ENCODE data around the gene HSD17B7. TPM values are rescaled to one million over a fixed set of nuclear protein-coding genes. Genes with fewer than 3 reads are reported as not detected.

HSD17B7 gene
- total and polyA plus RNA-seq, 2 of the 13 experiments (the other 11 are each of a cell fraction or from before 2014, with no cell fraction given), result 43.9 to 84.9 TPM

DNA sequence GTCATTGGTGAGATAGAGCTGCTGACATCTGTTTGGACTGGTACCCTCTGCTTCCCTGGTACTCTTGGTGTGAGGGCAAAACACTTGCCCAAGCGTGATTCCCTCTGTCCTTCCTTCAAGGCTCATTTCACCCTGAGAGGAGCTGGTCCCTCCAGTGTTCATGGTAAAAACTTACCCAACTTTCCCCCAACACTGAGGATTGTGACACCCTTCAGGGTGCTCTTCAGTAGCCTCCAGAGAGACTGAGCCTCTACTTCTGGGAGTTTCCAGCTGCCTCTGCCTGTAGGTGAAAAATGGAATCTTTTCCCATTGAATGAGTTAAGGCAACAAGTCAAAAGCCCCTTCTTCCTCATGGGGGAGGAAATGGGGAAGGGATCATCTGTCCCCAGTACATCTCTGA lies 60.8 kb downstream of the HSD17B7 start (continued):
- TF ChIP-seq ZBTB8A (CRISPR knock-in tag; IDR thresholded peaks at IDR 0.05; ENCODE audit: borderline replicate concordance, low read depth) (no peak), LCORL (IDR thresholded peaks at IDR 0.05) (no peak), LCORL (CRISPR knock-in tag; IDR thresholded peaks at IDR 0.05) (no peak), SRF (IDR thresholded peaks at IDR 0.05; ENCODE audit: low read depth, low read length) (no peak)
- TF ChIP-seq, protein P1, sequence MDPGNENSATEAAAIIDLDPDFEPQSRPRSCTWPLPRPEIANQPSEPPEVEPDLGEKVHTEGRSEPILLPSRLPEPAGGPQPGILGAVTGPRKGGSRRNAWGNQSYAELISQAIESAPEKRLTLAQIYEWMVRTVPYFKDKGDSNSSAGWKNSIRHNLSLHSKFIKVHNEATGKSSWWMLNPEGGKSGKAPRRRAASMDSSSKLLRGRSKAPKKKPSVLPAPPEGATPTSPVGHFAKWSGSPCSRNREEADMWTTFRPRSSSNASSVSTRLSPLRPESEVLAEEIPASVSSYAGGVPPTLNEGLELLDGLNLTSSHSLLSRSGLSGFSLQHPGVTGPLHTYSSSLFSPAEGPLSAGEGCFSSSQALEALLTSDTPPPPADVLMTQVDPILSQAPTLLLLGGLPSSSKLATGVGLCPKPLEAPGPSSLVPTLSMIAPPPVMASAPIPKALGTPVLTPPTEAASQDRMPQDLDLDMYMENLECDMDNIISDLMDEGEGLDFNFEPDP (CRISPR knock-in tag; conservative IDR thresholded peaks at IDR 0.05), result no peak
- TF ChIP-seq, protein P2, sequence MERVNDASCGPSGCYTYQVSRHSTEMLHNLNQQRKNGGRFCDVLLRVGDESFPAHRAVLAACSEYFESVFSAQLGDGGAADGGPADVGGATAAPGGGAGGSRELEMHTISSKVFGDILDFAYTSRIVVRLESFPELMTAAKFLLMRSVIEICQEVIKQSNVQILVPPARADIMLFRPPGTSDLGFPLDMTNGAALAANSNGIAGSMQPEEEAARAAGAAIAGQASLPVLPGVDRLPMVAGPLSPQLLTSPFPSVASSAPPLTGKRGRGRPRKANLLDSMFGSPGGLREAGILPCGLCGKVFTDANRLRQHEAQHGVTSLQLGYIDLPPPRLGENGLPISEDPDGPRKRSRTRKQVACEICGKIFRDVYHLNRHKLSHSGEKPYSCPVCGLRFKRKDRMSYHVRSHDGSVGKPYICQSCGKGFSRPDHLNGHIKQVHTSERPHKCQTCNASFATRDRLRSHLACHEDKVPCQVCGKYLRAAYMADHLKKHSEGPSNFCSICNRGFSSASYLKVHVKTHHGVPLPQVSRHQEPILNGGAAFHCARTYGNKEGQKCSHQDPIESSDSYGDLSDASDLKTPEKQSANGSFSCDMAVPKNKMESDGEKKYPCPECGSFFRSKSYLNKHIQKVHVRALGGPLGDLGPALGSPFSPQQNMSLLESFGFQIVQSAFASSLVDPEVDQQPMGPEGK (CRISPR knock-in tag; IDR thresholded peaks at IDR 0.05), result no peak
- TF ChIP-seq, protein P3, sequence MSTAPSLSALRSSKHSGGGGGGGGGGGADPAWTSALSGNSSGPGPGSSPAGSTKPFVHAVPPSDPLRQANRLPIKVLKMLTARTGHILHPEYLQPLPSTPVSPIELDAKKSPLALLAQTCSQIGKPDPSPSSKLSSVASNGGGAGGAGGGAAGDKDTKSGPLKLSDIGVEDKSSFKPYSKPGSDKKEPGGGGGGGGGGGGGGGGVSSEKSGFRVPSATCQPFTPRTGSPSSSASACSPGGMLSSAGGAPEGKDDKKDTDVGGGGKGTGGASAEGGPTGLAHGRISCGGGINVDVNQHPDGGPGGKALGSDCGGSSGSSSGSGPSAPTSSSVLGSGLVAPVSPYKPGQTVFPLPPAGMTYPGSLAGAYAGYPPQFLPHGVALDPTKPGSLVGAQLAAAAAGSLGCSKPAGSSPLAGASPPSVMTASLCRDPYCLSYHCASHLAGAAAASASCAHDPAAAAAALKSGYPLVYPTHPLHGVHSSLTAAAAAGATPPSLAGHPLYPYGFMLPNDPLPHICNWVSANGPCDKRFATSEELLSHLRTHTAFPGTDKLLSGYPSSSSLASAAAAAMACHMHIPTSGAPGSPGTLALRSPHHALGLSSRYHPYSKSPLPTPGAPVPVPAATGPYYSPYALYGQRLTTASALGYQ (CRISPR knock-in tag; IDR thresholded peaks at IDR 0.05), result no peak
